ENCODE results near the gene ANGPTL2.
A peak's percentile ranks its signal among the peaks of the same experiment; 100 is the strongest.
"Not testable (repeated sequence)": the region's sequence is repeated elsewhere in the genome, so short reads cannot be mapped to it uniquely, and the experiment has no call there.

Gene ANGPTL2, protein sequence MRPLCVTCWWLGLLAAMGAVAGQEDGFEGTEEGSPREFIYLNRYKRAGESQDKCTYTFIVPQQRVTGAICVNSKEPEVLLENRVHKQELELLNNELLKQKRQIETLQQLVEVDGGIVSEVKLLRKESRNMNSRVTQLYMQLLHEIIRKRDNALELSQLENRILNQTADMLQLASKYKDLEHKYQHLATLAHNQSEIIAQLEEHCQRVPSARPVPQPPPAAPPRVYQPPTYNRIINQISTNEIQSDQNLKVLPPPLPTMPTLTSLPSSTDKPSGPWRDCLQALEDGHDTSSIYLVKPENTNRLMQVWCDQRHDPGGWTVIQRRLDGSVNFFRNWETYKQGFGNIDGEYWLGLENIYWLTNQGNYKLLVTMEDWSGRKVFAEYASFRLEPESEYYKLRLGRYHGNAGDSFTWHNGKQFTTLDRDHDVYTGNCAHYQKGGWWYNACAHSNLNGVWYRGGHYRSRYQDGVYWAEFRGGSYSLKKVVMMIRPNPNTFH

DNA sequence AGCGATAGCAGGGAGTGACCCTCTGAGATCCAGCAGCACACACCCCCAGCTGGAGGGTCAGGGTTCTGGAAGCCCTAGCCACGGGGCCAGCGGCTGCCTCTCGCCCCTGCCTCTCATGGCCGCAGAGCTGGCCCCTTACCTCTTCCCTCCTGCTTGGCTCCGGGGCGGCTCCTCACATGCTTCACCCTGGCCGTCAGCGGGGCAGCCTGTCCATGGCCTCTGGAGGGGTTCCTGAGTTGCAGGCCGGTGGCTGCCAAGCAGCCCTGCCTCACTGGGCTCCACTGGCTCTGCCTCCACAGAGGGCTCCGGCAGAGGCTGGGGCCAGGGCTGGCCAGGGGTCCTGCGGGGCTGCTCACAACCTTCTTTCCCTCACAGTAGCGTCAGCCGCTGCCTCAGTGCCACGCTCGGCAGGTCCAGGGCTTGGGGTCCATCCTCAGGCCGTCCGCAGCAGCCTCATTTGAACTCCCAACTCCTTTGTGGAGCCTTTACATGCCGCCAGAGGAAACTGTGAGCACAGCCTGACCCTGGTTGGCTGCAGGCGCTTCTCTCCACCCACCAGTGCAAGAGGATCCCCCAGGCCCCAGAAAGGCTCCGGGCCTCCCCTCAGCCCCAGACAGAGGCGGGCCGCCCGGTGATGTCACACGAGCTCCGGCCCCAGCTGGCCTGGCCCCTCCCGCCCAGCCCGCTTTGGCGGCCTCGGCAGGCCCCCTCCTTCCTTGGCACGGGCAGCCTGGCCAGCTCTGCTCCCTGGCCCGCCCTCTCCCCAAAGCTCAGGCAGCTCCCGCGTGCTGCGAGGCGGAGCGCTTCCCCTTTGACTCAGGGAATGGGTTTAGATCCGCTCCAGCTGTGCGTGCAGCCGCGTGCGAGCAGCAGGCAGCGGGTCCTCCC lies at the start of gene ANGPTL2:
ANGPTL2 (minus strand) TSS at position 460 of the 888 bp plus-strand sequence. CDS start 13,904 bp downstream, outside the sequence.
- H3K4me3 ChIP-seq (ENCODE audit: low read depth in 1 of 2, low read length in 2 of 2) = peak within 1 kb of the TSS; percentile 79 to 90
- H3K4me1 ChIP-seq (ENCODE audit: insufficient read depth, low read length) = peaks cover 48% of the 10 kb centered on the region
- H3K9me3 ChIP-seq (ENCODE audit: low read length) = no peaks in the 10 kb centered on the region
- no peaks in the 10 kb centered on the region for H3K27me3 ChIP-seq (ENCODE audit: control insufficient read depth in 1 of 2, insufficient read depth in 2 of 2, low read length in 2 of 2)
- peak within 1 kb of the TSS; percentile 99 for H3K27ac ChIP-seq (ENCODE audit: low read depth, low read length)
- peaks cover 5% of the 10 kb centered on the region for H3K36me3 ChIP-seq (ENCODE audit: insufficient read depth, low read length)
- peak within 1 kb of the TSS; percentile 84 for H3K9ac ChIP-seq (ENCODE audit: low read length)

DNA sequence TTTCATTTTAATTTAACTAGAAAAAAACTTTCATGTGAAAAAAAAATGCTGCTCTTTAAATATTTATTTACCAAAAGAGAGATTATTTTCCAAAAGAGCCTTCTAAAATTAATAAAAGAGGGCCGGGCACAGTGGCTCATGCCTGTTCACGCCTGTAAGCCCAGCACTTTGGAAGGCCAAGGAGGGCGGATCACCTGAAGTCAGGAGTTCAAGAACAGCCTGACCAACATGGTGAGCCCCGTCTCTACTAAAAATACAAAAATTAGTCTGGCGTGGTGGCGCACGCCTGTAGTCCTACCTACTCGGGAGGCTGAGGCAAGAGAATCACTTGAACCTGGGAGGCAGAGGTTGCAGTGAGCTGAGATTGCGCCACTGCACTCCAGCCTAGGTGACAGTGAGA lies 48.9 kb upstream of the ANGPTL2 start:
- H3K9me3 ChIP-seq (ENCODE audit: low read length); H3K27me3 ChIP-seq (ENCODE audit: control insufficient read depth in 1 of 2, insufficient read depth in 2 of 2, low read length in 2 of 2); H3K27ac ChIP-seq (ENCODE audit: low read depth, low read length); H3K36me3 ChIP-seq (ENCODE audit: insufficient read depth, low read length); H3K4me3 ChIP-seq (ENCODE audit: low read depth in 1 of 2, low read length in 2 of 2); H3K9ac ChIP-seq (ENCODE audit: low read length): not testable (repeated sequence)
- peaks cover 15% of the 10 kb centered on the region for H3K4me1 ChIP-seq (ENCODE audit: insufficient read depth, low read length)

GRCh38 chr9:127170652-127171051 lies 48.2 kb upstream of the ANGPTL2 start:
- Histone ChIP-seq H3K4me1 (ENCODE audit: insufficient read depth, low read length) (peaks cover 15% of the 10 kb centered on the region), H3K36me3 (ENCODE audit: insufficient read depth, low read length) (no peaks in the 10 kb centered on the region), H3K9ac (ENCODE audit: low read length) (no peak overlapping the region), H3K4me3 (ENCODE audit: low read depth in 1 of 2, low read length in 2 of 2) (no peak overlapping the region), H3K9me3 (ENCODE audit: low read length) (no peaks in the 10 kb centered on the region), H3K27ac (ENCODE audit: low read depth, low read length) (no peak overlapping the region), H3K27me3 (ENCODE audit: control insufficient read depth in 1 of 2, insufficient read depth in 2 of 2, low read length in 2 of 2) (no peaks in the 10 kb centered on the region)

GRCh38 chr9:127170103-127170502 lies 47.7 kb upstream of the ANGPTL2 start:
- Histone ChIP-seq H3K4me1 (ENCODE audit: insufficient read depth, low read length) (peaks cover 15% of the 10 kb centered on the region), H3K27ac (ENCODE audit: low read depth, low read length) (no peak overlapping the region), H3K36me3 (ENCODE audit: insufficient read depth, low read length) (no peaks in the 10 kb centered on the region)

GRCh38 chr9:127169575-127169883 lies 47.1 kb upstream of the ANGPTL2 start:
- H3K27me3 ChIP-seq (ENCODE audit: control insufficient read depth in 1 of 2, insufficient read depth in 2 of 2, low read length in 2 of 2) = no peaks in the 10 kb centered on the region
- no peaks in the 10 kb centered on the region for H3K9me3 ChIP-seq (ENCODE audit: low read length)
- H3K4me1 ChIP-seq (ENCODE audit: insufficient read depth, low read length) = peaks cover 15% of the 10 kb centered on the region
- no peak overlapping the region for H3K4me3 ChIP-seq (ENCODE audit: low read depth in 1 of 2, low read length in 2 of 2)
- no peaks in the 10 kb centered on the region for H3K36me3 ChIP-seq (ENCODE audit: insufficient read depth, low read length)
- H3K9ac ChIP-seq (ENCODE audit: low read length) = no peak overlapping the region
- no peak overlapping the region for H3K27ac ChIP-seq (ENCODE audit: low read depth, low read length)

More at GRCh38 chr9:127170103-127170502, 47.7 kb upstream of the ANGPTL2 start:
- H3K4me3 ChIP-seq (ENCODE audit: low read depth in 1 of 2, low read length in 2 of 2) = no peak overlapping the region
- no peaks in the 10 kb centered on the region for H3K9me3 ChIP-seq (ENCODE audit: low read length)
- H3K27me3 ChIP-seq (ENCODE audit: control insufficient read depth in 1 of 2, insufficient read depth in 2 of 2, low read length in 2 of 2) = no peaks in the 10 kb centered on the region
- H3K9ac ChIP-seq (ENCODE audit: low read length) = no peak overlapping the region

DNA sequence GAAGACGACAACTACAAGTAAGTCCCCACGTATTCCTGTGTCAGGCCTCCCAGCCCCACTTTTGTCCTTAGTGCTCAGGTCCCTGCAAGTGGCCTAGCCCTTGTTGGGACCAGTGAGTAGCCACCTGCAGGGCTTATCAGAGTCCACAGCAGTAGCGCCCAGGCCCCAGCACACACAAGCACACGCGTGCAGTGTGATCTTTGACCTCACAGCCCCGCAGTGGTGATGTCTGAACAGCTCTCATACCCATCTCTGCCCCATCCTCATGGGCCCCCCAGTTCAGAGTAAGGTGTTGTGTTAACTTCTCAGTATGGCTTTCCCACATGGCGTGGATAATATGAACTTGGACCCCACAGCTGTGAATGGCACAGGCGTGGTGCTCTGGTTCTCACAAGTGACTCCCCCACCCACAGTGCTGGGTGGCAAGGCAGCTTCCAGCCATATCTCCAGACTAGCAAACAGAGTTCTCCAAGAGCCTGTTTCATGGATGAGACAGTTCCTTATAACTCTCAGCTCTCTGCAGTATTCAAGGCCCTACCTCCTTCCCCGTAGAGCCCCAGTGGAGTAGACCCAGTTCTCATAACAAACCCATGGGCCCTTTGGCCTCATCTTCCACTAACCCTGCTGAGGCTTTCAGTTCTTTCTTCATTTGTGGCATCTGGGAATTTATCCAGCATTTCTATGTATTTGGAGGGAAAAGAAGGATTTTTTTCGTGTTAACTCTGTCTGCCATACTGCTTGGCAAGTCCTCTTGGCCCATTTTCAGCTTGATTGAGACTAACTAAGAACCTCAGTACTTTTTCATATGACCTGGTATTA lies 46.5 kb upstream of the ANGPTL2 start:
- no peak overlapping the region for H3K4me3 ChIP-seq (ENCODE audit: low read depth in 1 of 2, low read length in 2 of 2)
- no peaks in the 10 kb centered on the region for H3K9me3 ChIP-seq (ENCODE audit: low read length)
- H3K36me3 ChIP-seq (ENCODE audit: insufficient read depth, low read length) = no peaks in the 10 kb centered on the region
- H3K27ac ChIP-seq (ENCODE audit: low read depth, low read length) = no peak overlapping the region
- H3K4me1 ChIP-seq (ENCODE audit: insufficient read depth, low read length) = peaks cover 15% of the 10 kb centered on the region
- no peaks in the 10 kb centered on the region for H3K27me3 ChIP-seq (ENCODE audit: control insufficient read depth in 1 of 2, insufficient read depth in 2 of 2, low read length in 2 of 2)
- H3K9ac ChIP-seq (ENCODE audit: low read length) = no peak overlapping the region

- no peaks in the 10 kb centered on the region for H3K9me3 ChIP-seq (ENCODE audit: low read length)
- H3K36me3 ChIP-seq (ENCODE audit: insufficient read depth, low read length) = no peaks in the 10 kb centered on the region
- H3K4me3 ChIP-seq (ENCODE audit: low read depth in 1 of 2, low read length in 2 of 2) = no peak overlapping the region
- peaks cover 10% of the 10 kb centered on the region for H3K4me1 ChIP-seq (ENCODE audit: insufficient read depth, low read length)
- no peaks in the 10 kb centered on the region for H3K27me3 ChIP-seq (ENCODE audit: control insufficient read depth in 1 of 2, insufficient read depth in 2 of 2, low read length in 2 of 2)
- H3K27ac ChIP-seq (ENCODE audit: low read depth, low read length) = no peak overlapping the region
- no peak overlapping the region for H3K9ac ChIP-seq (ENCODE audit: low read length)
These were observed 45.3 kb upstream of the ANGPTL2 start for GRCh38 chr9:127167560-127168326.

DNA sequence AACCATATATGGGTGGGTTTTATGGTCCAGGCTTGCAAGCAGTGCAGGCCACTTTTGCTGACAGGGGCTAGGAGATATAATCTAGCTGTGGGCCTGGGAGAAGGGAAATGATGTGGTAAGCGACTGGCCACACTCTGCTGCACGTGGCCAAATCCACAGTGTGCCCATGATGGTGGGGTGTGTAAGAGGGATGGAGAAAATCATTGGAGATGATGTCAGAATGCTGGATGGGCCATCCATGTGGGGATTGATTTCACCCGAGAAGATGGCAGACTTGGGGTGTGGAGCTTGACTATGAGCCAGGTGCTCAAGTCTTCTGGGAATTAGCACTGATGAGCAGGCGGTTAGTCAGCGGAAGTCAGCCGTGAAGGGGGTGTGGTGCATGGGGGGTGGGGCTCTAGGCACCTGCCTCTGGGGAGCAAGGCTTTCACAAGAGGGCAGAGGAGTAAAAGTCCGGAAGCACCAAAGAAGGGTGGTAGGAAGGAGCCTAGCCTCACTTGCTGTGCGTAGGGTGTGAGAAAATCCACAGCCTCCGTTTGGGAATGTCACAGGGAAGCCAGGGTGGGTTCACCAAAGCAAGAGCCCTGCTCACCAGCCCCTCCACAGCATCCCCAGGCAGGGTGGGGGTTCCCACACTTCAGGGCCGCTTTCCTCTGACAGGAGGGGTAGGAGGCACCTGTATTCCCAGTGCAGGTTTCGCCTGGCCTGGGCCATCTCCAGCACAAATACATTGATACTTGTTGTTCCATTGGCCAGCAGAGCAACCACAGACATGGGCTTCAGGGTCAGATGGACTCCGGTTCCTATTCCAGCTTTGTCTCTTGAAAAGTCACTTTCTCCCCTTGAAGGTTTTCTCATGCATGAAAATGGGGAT lies 44.5 kb upstream of the ANGPTL2 start:
- H3K27me3 ChIP-seq (ENCODE audit: control insufficient read depth in 1 of 2, insufficient read depth in 2 of 2, low read length in 2 of 2) = no peaks in the 10 kb centered on the region
- H3K4me1 ChIP-seq (ENCODE audit: insufficient read depth, low read length) = peaks cover 7% of the 10 kb centered on the region
- H3K9ac ChIP-seq (ENCODE audit: low read length) = no peak overlapping the region
- no peaks in the 10 kb centered on the region for H3K9me3 ChIP-seq (ENCODE audit: low read length)
- no peak overlapping the region for H3K4me3 ChIP-seq (ENCODE audit: low read depth in 1 of 2, low read length in 2 of 2)
- no peak overlapping the region for H3K27ac ChIP-seq (ENCODE audit: low read depth, low read length)
- H3K36me3 ChIP-seq (ENCODE audit: insufficient read depth, low read length) = no peaks in the 10 kb centered on the region

DNA sequence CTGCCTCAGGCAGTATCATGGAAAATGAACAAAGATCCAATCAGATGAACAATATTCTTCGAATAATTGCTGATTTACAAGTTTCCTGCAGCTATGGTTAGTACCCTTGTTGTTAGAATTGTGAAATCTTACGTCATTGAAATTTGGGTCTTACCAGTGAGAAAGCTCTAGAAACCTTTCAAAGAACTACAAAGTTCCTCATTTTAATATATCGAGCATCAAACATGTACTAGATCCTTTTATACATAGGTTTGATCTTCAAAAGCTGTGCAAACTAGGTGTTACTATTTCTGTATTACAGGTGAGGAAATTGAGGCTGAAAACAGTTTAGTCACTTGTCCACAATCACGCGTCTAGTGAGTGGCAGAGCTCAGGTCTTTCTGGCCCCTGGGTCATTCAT lies 43.7 kb upstream of the ANGPTL2 start:
- no peaks in the 10 kb centered on the region for H3K27me3 ChIP-seq (ENCODE audit: control insufficient read depth in 1 of 2, insufficient read depth in 2 of 2, low read length in 2 of 2)
- no peaks in the 10 kb centered on the region for H3K9me3 ChIP-seq (ENCODE audit: low read length)
- no peak overlapping the region for H3K4me3 ChIP-seq (ENCODE audit: low read depth in 1 of 2, low read length in 2 of 2)
- peaks cover 8% of the 10 kb centered on the region for H3K4me1 ChIP-seq (ENCODE audit: insufficient read depth, low read length)
- no peaks in the 10 kb centered on the region for H3K36me3 ChIP-seq (ENCODE audit: insufficient read depth, low read length)
- no peak overlapping the region for H3K27ac ChIP-seq (ENCODE audit: low read depth, low read length)
- no peak overlapping the region for H3K9ac ChIP-seq (ENCODE audit: low read length)

- Histone ChIP-seq H3K27ac (ENCODE audit: low read depth, low read length) (no peak overlapping the region), H3K4me3 (ENCODE audit: low read depth in 1 of 2, low read length in 2 of 2) (no peak overlapping the region), H3K9ac (ENCODE audit: low read length) (no peak overlapping the region), H3K4me1 (ENCODE audit: insufficient read depth, low read length) (peaks cover 11% of the 10 kb centered on the region), H3K27me3 (ENCODE audit: control insufficient read depth in 1 of 2, insufficient read depth in 2 of 2, low read length in 2 of 2) (no peaks in the 10 kb centered on the region), H3K36me3 (ENCODE audit: insufficient read depth, low read length) (no peaks in the 10 kb centered on the region), H3K9me3 (ENCODE audit: low read length) (no peaks in the 10 kb centered on the region)
These were observed 42.7 kb upstream of the ANGPTL2 start for GRCh38 chr9:127165116-127165515.

Data from muscle layer of colon (tissue), 2 donors.